K562 (cell line): ENCODE results near the gene SBF1. TPM values are rescaled to one million over a fixed set of nuclear protein-coding genes. Genes with fewer than 3 reads are reported as not detected.

Experiments
- ELK3 ChIP-seq: fragments of 450-650 bp; formaldehyde crosslinking; IDR thresholded peaks from 2 replicates; pipeline ENCODE4 v1.4.0; 2020; ENCODE audit warnings: mild to moderate bottlenecking
- ZBTB17 ChIP-seq: fragments of 450-650 bp; formaldehyde crosslinking; IDR thresholded peaks from 2 replicates; pipeline ENCODE4 v1.4.0; 2020; ENCODE audit warnings: mild to moderate bottlenecking
- ZNF224 ChIP-seq: sonication (generic); formaldehyde crosslinking; IDR thresholded peaks from 2 replicates; pipeline ENCODE4 v1.8.0; 2022; ENCODE audit warnings: mild to moderate bottlenecking, missing genetic modification reagents
- ZNF384 ChIP-seq: IDR thresholded peaks from 2 replicates; pipeline ENCODE4 v1.6.1; 2012; ENCODE audit warnings: low read depth, low read length, improper control_type of control experiment
- polyA plus RNA-seq, 8 experiments: library from polyadenylated mRNA; depleted of rRNA in 4 of 8; stranded (reverse) in 5 of 8; unstranded in 3 of 8; fragments of >200 nt; fragmentation: Nextera tagmentation in 2 of 8; fragmentation: Illumina TruSeq in 1 of 8; extraction: Ambion mirVana in 2 of 8; extraction: Trizol in 1 of 8; gene quantifications; 2 replicates each; pipeline versions ENCODE4 v1.2.1 to v1.2.3, GENCODE V29; 2011 to 2014; ENCODE audit warnings: inconsistent platforms in 1 of 8, missing spikeins in 1 of 8
- total RNA-seq, 7 experiments: library from RNA; depleted of rRNA in 6 of 7; stranded (reverse); fragments of >200 nt in 6 of 7; fragmentation: Illumina TruSeq in 2 of 7; extraction: Trizol in 2 of 7; gene quantifications; 2 replicates each; pipeline versions ENCODE4 v1.2.1 to v1.2.3, GENCODE V29; 2011 to 2021; ENCODE audit warnings: low replicate concordance in 1 of 7
- TF ChIP-seq, protein P1 (sequence below): fragments of 200-600 bp; sonication (generic); IDR thresholded peaks from one replicate; pipeline ENCODE4 v1.6.1; 2012; ENCODE audit warnings: mild to moderate bottlenecking, low read depth, low read length, inconsistent platforms
- TF ChIP-seq, protein P2 (sequence below): conservative IDR thresholded peaks from 2 replicates; pipeline ENCODE4 v1.6.1; 2011; ENCODE audit warnings: low read depth, mild to moderate bottlenecking, low read length; ENCODE audit not compliant: control insufficient read depth

The SBF1 gene
- total and polyA plus RNA-seq, 9 of the 15 experiments (the other 6 are each of a cell fraction or from before 2014, with no cell fraction given): 0.44 to 50.4 (median 11.4) TPM

DNA sequence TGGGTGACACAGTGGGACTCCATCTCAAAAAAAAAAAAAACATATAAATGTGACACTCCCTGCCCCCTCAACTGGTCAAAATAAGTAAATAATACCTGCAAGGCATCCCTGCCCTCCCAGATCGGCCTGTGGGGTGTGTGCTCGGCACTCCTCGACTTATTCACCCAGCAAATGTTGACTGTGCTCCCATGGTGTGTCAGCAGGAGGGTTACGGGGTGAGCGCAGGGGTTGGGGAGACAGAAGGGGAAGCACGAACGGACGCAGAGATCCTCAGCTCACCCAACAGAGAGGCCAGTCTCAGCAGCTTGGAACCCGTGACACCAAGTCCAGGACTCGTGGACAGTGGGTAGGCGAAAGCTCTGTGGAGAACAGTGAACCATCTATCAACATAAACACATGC, 4.9 kb upstream of the SBF1 start (continued):
- TF ChIP-seq, protein P1, sequence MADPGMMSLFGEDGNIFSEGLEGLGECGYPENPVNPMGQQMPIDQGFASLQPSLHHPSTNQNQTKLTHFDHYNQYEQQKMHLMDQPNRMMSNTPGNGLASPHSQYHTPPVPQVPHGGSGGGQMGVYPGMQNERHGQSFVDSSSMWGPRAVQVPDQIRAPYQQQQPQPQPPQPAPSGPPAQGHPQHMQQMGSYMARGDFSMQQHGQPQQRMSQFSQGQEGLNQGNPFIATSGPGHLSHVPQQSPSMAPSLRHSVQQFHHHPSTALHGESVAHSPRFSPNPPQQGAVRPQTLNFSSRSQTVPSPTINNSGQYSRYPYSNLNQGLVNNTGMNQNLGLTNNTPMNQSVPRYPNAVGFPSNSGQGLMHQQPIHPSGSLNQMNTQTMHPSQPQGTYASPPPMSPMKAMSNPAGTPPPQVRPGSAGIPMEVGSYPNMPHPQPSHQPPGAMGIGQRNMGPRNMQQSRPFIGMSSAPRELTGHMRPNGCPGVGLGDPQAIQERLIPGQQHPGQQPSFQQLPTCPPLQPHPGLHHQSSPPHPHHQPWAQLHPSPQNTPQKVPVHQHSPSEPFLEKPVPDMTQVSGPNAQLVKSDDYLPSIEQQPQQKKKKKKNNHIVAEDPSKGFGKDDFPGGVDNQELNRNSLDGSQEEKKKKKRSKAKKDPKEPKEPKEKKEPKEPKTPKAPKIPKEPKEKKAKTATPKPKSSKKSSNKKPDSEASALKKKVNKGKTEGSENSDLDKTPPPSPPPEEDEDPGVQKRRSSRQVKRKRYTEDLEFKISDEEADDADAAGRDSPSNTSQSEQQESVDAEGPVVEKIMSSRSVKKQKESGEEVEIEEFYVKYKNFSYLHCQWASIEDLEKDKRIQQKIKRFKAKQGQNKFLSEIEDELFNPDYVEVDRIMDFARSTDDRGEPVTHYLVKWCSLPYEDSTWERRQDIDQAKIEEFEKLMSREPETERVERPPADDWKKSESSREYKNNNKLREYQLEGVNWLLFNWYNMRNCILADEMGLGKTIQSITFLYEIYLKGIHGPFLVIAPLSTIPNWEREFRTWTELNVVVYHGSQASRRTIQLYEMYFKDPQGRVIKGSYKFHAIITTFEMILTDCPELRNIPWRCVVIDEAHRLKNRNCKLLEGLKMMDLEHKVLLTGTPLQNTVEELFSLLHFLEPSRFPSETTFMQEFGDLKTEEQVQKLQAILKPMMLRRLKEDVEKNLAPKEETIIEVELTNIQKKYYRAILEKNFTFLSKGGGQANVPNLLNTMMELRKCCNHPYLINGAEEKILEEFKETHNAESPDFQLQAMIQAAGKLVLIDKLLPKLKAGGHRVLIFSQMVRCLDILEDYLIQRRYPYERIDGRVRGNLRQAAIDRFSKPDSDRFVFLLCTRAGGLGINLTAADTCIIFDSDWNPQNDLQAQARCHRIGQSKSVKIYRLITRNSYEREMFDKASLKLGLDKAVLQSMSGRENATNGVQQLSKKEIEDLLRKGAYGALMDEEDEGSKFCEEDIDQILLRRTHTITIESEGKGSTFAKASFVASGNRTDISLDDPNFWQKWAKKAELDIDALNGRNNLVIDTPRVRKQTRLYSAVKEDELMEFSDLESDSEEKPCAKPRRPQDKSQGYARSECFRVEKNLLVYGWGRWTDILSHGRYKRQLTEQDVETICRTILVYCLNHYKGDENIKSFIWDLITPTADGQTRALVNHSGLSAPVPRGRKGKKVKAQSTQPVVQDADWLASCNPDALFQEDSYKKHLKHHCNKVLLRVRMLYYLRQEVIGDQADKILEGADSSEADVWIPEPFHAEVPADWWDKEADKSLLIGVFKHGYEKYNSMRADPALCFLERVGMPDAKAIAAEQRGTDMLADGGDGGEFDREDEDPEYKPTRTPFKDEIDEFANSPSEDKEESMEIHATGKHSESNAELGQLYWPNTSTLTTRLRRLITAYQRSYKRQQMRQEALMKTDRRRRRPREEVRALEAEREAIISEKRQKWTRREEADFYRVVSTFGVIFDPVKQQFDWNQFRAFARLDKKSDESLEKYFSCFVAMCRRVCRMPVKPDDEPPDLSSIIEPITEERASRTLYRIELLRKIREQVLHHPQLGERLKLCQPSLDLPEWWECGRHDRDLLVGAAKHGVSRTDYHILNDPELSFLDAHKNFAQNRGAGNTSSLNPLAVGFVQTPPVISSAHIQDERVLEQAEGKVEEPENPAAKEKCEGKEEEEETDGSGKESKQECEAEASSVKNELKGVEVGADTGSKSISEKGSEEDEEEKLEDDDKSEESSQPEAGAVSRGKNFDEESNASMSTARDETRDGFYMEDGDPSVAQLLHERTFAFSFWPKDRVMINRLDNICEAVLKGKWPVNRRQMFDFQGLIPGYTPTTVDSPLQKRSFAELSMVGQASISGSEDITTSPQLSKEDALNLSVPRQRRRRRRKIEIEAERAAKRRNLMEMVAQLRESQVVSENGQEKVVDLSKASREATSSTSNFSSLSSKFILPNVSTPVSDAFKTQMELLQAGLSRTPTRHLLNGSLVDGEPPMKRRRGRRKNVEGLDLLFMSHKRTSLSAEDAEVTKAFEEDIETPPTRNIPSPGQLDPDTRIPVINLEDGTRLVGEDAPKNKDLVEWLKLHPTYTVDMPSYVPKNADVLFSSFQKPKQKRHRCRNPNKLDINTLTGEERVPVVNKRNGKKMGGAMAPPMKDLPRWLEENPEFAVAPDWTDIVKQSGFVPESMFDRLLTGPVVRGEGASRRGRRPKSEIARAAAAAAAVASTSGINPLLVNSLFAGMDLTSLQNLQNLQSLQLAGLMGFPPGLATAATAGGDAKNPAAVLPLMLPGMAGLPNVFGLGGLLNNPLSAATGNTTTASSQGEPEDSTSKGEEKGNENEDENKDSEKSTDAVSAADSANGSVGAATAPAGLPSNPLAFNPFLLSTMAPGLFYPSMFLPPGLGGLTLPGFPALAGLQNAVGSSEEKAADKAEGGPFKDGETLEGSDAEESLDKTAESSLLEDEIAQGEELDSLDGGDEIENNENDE: no peak
- TF ChIP-seq ZBTB17: no peak
- TF ChIP-seq, protein P2, sequence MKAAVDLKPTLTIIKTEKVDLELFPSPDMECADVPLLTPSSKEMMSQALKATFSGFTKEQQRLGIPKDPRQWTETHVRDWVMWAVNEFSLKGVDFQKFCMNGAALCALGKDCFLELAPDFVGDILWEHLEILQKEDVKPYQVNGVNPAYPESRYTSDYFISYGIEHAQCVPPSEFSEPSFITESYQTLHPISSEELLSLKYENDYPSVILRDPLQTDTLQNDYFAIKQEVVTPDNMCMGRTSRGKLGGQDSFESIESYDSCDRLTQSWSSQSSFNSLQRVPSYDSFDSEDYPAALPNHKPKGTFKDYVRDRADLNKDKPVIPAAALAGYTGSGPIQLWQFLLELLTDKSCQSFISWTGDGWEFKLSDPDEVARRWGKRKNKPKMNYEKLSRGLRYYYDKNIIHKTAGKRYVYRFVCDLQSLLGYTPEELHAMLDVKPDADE: no peak
- no peak for TF ChIP-seq ELK3
- no peak for TF ChIP-seq ZNF224 (CRISPR knock-in tag)
- TF ChIP-seq ZNF384: no peak
